ENCODE measurements around the gene HID1. TPM values are rescaled to one million over a fixed set of nuclear protein-coding genes. Genes with fewer than 3 reads are reported as not detected.

HID1 gene
- total and polyA plus RNA-seq, 9 of the 15 experiments (the other 6 are each of a cell fraction or from before 2014, with no cell fraction given): 0.14 to 2.1 (median 0.54) TPM; not detected in 2

- TF ChIP-seq ZNF609 (CRISPR knock-in tag; IDR thresholded peaks at IDR 0.05; ENCODE audit: borderline replicate concordance) (0 out of 2 replicates have a peak, but pooled peaks have one; percentile 45), XRCC3 (IDR thresholded peaks at IDR 0.05) (no peak), LCOR (CRISPR knock-in tag; IDR thresholded peaks at IDR 0.05) (peak; percentile 69; the same call in 1 of the 2 replicates), RBM17 (IDR thresholded peaks at IDR 0.05; ENCODE audit: borderline replicate concordance, low read depth, low read length) (no peak), TGIF2 (CRISPR knock-in tag; IDR thresholded peaks at IDR 0.05) (no peak), PHB (CRISPR knock-in tag; IDR thresholded peaks at IDR 0.05) (no peak), TAF7 (tag; IDR thresholded peaks at IDR 0.05) (no peak), NR3C1 (CRISPR knock-in tag; IDR thresholded peaks at IDR 0.05) (no peak; the same call in 1 of the 2 replicates), ZNF347 (CRISPR knock-in tag; IDR thresholded peaks at IDR 0.05; ENCODE audit: low read depth) (no peak), ZNF280A (IDR thresholded peaks at IDR 0.05; ENCODE audit: low read depth, partially characterized antibody) (no peak), KDM5B (IDR thresholded peaks at IDR 0.05; ENCODE audit: insufficient replicate concordance, low read depth, low read length) (peak; percentile 17), PRMT5 (CRISPR knock-in tag; IDR thresholded peaks at IDR 0.05) (no peak), CTCF (IDR thresholded peaks at IDR 0.05 in 2 of 3, conservative IDR thresholded peaks at IDR 0.05 in 1 of 3; ENCODE audit: insufficient read depth in 2 of 3, low read depth in 1 of 3, low read length in 3 of 3) (peak; percentile 66 to 95 (median 82)), FOXM1 (IDR thresholded peaks at IDR 0.05; ENCODE audit: low read depth) (no peak), FOXM1 (CRISPR knock-in tag; IDR thresholded peaks at IDR 0.05; ENCODE audit: low read depth) (peak; percentile 93; the same call in 1 of the 2 replicates), CREM (IDR thresholded peaks at IDR 0.05; ENCODE audit: low read depth) (peak; percentile 32; the same call in 1 of the 2 replicates), SMC3 (conservative IDR thresholded peaks at IDR 0.05; ENCODE audit: insufficient read depth, low read depth, low read length) (peak; percentile 75; the same call in 1 of the 2 replicates), EP300 (IDR thresholded peaks at IDR 0.05; ENCODE audit: low read length) (no peak), NR2C2 (CRISPR knock-in tag; IDR thresholded peaks at IDR 0.05) (peak; percentile 26; the same call in 1 of the 2 replicates), NR2C2 (tag; IDR thresholded peaks at IDR 0.05) (no peak), ZNF696 (CRISPR knock-in tag; conservative IDR thresholded peaks at IDR 0.05) (no peak)
Observed at GRCh38 chr17:74923538-74924249, 48.9 kb downstream of the HID1 start (continued).
